HepG2 (cell line): Measurements from ENCODE around the gene TNFAIP6. TPM values are rescaled to one million over a fixed set of nuclear protein-coding genes. Genes with fewer than 3 reads are reported as not detected.
A peak's percentile ranks its signal among the peaks of the same experiment; 100 is the strongest.

Source experiments
- EED ChIP-seq: sonication (generic); formaldehyde crosslinking; IDR thresholded peaks from 2 replicates; pipeline ENCODE4 v1.5.0; 2020; ENCODE audit warnings: mild to moderate bottlenecking, missing genetic modification reagents
- ELF4 ChIP-seq: sonication (generic); formaldehyde crosslinking; IDR thresholded peaks from 2 replicates; pipeline ENCODE4 v1.5.0; 2020; ENCODE audit warnings: missing genetic modification reagents, mild to moderate bottlenecking, moderate library complexity, borderline replicate concordance
- HIVEP1 ChIP-seq: sonication (generic); formaldehyde crosslinking; IDR thresholded peaks from 2 replicates; pipeline ENCODE4 v1.4.0; 2020; ENCODE audit warnings: mild to moderate bottlenecking, missing genetic modification reagents
- SMAD1 ChIP-seq: sonication (generic); formaldehyde crosslinking; IDR thresholded peaks from 2 replicates; pipeline ENCODE4 v1.4.0; 2020; ENCODE audit warnings: missing genetic modification reagents, low read depth, mild to moderate bottlenecking, borderline replicate concordance
- STAG1 ChIP-seq: sonication (generic); formaldehyde crosslinking; IDR thresholded peaks from 2 replicates; pipeline ENCODE4 v1.4.0; 2020; ENCODE audit warnings: missing genetic modification reagents
- ZIK1 ChIP-seq: sonication (generic); formaldehyde crosslinking; IDR thresholded peaks from 2 replicates; pipeline ENCODE4 v1.5.0; 2020; ENCODE audit warnings: mild to moderate bottlenecking, low read depth, missing genetic modification reagents, borderline replicate concordance
- ZNF225 ChIP-seq: sonication (generic); formaldehyde crosslinking; IDR thresholded peaks from 2 replicates; pipeline ENCODE4 v1.4.0; 2020; ENCODE audit warnings: mild to moderate bottlenecking, missing genetic modification reagents
- ZNF282 ChIP-seq: fragments of 450-650 bp; IDR thresholded peaks from 2 replicates; pipeline ENCODE4 v1.6.1; 2018; ENCODE audit not compliant: partially characterized antibody
- polyA plus RNA-seq, 8 experiments: library from polyadenylated mRNA; depleted of rRNA in 3 of 8; stranded (reverse) in 7 of 8; unstranded in 1 of 8; fragments of >200 nt; fragmentation: Illumina TruSeq in 4 of 8; extraction: Trizol in 4 of 8; gene quantifications; 2 replicates each; pipeline versions ENCODE4 v1.2.1 to v1.2.3, GENCODE V29; 2011 to 2016; ENCODE audit warnings: low read depth in 4 of 8, missing spikeins in 1 of 8, mixed read lengths in 1 of 8; ENCODE audit not compliant: insufficient read depth in 1 of 8
- total RNA-seq, 5 experiments: library from RNA; depleted of rRNA; stranded (reverse); fragments of >200 nt; fragmentation: Illumina TruSeq; extraction: Trizol; gene quantifications; 2 replicates each; pipeline ENCODE4 v1.2.3, GENCODE V29; 2016; ENCODE audit warnings: low read depth in 1 of 5
- TF ChIP-seq, protein P1 (sequence below): sonication (generic); formaldehyde crosslinking; IDR thresholded peaks from 2 replicates; pipeline ENCODE4 v1.4.0; 2020; ENCODE audit warnings: mild to moderate bottlenecking, missing genetic modification reagents
- TF ChIP-seq, protein P2 (sequence below): sonication (generic); formaldehyde crosslinking; IDR thresholded peaks from 2 replicates; pipeline ENCODE4 v1.4.0; 2020; ENCODE audit warnings: mild to moderate bottlenecking, missing genetic modification reagents, borderline replicate concordance
- TF ChIP-seq, protein P3 (sequence below): sonication (generic); formaldehyde crosslinking; IDR thresholded peaks from 2 replicates; pipeline ENCODE4 v1.5.0; 2020; ENCODE audit warnings: mild to moderate bottlenecking, missing genetic modification reagents, borderline replicate concordance
- TF ChIP-seq, protein P4 (sequence below): IDR thresholded peaks from 2 replicates; pipeline ENCODE4 v1.6.1; 2016; ENCODE audit warnings: control low read depth

The TNFAIP6 gene
- total and polyA plus RNA-seq, 2 of the 13 experiments (the other 11 are each of a cell fraction or from before 2014, with no cell fraction given), result not detected

DNA sequence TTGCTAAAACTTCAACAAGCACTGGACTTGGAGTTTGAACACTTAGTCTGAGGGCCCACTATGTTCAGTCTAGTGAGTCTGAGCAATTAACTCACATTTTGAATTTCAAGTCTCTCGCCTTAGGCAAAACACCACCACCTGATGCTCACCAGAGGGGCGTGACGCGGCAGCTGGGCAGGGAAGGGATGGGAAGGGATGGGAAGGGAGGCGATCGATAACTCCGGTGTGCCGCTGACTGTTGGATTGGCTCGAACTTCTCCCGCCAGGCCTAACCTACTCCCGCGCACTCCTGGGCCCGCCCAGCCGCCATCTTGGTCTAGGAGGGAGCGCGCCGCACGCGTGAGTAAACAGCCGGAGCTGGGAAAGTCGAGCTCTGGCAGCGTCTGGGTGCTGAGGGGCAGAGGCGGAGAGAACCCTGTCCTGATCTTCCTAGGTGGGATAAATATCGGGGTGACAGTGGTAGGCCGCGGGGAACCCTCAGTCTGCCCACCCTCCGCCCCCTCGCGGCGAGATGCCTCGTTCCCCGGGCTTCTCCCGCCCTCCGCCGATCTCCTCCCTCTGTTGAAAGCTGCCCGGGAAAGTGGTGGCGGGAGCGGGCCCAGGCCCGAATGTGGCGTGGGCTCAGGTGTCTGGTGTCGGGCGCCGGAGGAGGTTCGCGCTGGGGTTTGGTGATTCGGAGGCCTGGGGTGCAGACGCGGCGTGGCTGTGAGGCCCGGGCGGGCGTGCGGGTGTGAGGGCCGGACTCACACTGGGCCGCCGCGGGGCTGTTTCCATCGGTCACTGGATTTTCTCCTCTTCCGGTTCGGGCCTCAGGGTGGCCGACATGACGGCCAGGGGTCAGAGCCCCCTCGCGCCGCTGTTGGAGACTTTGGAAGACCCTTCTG, 52.5 kb downstream of the TNFAIP6 start, which contains the start of gene RIF1 (continued):
- TF ChIP-seq, protein P1, sequence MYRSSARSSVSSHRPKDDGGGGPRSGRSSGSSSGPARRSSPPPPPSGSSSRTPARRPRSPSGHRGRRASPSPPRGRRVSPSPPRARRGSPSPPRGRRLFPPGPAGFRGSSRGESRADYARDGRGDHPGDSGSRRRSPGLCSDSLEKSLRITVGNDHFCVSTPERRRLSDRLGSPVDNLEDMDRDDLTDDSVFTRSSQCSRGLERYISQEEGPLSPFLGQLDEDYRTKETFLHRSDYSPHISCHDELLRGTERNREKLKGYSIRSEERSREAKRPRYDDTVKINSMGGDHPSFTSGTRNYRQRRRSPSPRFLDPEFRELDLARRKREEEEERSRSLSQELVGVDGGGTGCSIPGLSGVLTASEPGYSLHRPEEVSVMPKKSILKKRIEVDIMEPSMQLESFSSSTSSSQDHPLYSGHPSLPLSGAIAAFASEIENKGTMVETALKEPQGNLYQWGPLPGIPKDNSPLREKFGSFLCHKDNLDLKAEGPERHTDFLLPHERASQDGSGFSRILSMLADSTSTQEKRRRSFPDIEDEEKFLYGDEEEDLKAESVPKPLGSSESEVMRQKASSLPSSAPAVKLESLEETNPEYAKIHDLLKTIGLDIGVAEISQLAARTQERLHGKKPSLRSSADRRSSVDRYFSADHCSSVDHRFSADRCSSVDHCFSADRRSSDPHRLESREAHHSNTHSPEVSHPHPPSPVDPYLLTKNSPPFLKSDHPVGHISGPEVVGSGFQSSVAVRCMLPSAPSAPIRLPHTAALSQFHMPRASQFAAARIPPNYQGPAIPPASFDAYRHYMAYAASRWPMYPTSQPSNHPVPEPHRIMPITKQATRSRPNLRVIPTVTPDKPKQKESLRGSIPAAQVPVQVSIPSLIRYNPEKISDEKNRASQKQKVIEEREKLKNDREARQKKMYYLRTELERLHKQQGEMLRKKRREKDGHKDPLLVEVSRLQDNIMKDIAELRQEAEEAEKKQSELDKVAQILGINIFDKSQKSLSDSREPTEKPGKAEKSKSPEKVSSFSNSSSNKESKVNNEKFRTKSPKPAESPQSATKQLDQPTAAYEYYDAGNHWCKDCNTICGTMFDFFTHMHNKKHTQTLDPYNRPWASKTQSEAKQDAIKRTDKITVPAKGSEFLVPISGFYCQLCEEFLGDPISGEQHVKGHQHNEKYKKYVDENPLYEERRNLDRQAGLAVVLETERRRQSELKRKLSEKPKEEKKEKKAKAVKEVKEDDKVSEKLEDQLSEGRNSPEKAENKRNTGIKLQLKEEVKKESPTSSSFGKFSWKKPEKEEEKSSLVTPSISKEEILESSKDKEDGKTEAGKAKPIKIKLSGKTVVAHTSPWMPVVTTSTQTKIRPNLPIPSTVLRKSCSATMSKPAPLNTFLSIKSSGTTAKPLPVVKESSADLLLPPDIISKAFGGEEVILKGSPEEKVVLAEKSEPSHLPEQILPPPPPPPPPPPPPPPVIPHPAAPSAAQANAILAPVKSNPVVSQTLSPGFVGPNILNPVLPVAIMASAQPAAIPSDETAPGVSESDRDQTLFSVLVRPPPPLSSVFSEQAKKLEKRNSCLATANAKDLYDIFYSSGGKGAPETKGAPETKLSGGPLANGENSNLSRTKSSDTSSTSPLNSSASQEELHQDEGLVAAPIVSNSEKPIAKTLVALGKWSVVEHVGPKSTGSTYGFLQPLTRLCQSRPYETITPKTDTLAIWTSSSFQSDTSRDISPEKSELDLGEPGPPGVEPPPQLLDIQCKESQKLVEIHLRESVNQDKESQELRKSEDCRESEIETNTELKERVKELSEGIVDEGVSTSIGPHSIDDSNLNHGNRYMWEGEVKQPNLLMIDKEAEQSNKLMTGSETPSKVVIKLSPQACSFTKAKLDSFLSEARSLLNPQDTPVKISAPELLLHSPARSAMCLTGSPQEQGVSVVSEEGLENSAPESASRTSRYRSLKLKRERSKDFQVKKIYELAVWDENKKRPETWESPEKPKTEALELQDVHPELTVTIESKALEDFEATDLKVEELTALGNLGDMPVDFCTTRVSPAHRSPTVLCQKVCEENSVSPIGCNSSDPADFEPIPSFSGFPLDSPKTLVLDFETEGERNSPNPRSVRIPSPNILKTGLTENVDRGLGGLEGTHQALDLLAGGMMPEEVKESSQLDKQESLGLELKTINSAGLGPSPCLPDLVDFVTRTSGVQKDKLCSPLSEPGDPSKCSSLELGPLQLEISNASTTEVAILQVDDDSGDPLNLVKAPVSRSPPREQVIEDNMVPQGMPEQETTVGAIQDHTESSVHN (CRISPR knock-in tag), result no peak; the same call in 1 of the 2 replicates
- TF ChIP-seq HIVEP1 (CRISPR knock-in tag), result peak; percentile 78
- TF ChIP-seq ELF4 (CRISPR knock-in tag), result peak; percentile 68; the same call in 1 of the 2 replicates
- TF ChIP-seq, protein P2, sequence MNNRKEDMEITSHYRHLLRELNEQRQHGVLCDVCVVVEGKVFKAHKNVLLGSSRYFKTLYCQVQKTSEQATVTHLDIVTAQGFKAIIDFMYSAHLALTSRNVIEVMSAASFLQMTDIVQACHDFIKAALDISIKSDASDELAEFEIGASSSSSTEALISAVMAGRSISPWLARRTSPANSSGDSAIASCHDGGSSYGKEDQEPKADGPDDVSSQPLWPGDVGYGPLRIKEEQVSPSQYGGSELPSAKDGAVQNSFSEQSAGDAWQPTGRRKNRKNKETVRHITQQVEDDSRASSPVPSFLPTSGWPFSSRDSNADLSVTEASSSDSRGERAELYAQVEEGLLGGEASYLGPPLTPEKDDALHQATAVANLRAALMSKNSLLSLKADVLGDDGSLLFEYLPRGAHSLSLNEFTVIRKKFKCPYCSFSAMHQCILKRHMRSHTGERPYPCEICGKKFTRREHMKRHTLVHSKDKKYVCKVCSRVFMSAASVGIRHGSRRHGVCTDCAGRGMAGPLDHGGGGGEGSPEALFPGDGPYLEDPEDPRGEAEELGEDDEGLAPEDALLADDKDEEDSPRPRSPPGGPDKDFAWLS, result 0 out of 2 replicates have a peak, but pooled peaks have one; percentile 50
- TF ChIP-seq, protein P3, sequence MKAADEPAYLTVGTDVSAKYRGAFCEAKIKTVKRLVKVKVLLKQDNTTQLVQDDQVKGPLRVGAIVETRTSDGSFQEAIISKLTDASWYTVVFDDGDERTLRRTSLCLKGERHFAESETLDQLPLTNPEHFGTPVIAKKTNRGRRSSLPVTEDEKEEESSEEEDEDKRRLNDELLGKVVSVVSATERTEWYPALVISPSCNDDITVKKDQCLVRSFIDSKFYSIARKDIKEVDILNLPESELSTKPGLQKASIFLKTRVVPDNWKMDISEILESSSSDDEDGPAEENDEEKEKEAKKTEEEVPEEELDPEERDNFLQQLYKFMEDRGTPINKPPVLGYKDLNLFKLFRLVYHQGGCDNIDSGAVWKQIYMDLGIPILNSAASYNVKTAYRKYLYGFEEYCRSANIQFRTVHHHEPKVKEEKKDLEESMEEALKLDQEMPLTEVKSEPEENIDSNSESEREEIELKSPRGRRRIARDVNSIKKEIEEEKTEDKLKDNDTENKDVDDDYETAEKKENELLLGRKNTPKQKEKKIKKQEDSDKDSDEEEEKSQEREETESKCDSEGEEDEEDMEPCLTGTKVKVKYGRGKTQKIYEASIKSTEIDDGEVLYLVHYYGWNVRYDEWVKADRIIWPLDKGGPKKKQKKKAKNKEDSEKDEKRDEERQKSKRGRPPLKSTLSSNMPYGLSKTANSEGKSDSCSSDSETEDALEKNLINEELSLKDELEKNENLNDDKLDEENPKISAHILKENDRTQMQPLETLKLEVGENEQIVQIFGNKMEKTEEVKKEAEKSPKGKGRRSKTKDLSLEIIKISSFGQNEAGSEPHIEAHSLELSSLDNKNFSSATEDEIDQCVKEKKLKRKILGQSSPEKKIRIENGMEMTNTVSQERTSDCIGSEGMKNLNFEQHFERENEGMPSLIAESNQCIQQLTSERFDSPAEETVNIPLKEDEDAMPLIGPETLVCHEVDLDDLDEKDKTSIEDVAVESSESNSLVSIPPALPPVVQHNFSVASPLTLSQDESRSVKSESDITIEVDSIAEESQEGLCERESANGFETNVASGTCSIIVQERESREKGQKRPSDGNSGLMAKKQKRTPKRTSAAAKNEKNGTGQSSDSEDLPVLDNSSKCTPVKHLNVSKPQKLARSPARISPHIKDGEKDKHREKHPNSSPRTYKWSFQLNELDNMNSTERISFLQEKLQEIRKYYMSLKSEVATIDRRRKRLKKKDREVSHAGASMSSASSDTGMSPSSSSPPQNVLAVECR (CRISPR knock-in tag), result peak; percentile 92
- no peak for TF ChIP-seq ZNF282
- no peak; the same call in 1 of the 2 replicates for TF ChIP-seq STAG1 (CRISPR knock-in tag)
- TF ChIP-seq, protein P4, sequence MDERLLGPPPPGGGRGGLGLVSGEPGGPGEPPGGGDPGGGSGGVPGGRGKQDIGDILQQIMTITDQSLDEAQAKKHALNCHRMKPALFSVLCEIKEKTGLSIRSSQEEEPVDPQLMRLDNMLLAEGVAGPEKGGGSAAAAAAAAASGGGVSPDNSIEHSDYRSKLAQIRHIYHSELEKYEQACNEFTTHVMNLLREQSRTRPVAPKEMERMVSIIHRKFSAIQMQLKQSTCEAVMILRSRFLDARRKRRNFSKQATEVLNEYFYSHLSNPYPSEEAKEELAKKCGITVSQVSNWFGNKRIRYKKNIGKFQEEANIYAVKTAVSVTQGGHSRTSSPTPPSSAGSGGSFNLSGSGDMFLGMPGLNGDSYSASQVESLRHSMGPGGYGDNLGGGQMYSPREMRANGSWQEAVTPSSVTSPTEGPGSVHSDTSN (CRISPR knock-in tag), result no peak
- TF ChIP-seq ZIK1 (CRISPR knock-in tag), result peak; percentile 95
- TF ChIP-seq SMAD1 (CRISPR knock-in tag), result no peak
- peak; percentile 13; the same call in 1 of the 2 replicates for TF ChIP-seq ZNF225 (CRISPR knock-in tag)
- peak; percentile 76; the same call in 1 of the 2 replicates for TF ChIP-seq EED (CRISPR knock-in tag)
